Measurements from ENCODE around the gene H1-8. TPM values are rescaled to one million over a fixed set of nuclear protein-coding genes. Genes with fewer than 3 reads are reported as not detected.
A peak's percentile ranks its signal among the peaks of the same experiment; 100 is the strongest.

Gene H1-8
- total RNA-seq, 1 experiment from 2014 or later, result not detected

DNA sequence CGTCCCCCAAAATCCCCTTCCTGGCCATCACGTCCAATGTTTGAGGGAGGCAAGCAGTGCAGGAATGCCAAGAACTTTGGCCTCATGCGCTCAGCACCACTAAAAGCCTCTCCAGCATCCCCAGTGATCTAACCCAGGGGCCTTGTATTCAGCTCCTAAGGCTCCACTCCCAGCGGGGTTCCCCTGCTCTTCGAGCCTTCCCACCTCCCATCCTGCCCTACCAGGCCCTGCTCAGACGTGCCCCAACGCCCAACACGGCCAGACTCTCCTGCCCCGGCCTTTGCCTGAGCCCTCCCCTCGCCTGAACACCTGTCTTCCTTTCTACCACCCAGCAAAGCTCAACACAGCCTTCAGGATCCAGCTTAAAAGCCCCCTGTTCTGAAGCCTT is 33.0 kb downstream of the H1-8 start:
- H3K4me1 Mint-ChIP-seq, result peaks cover 17 to 20% of the 10 kb centered on the region in 2 experiments
- no peak overlapping the region for H3K18ac ChIP-seq (ENCODE audit: insufficient read length, low read depth, low read length)
- no peaks in the 10 kb centered on the region for H3K79me2 ChIP-seq (ENCODE audit: insufficient read depth, low read length)
- H3K23me2 ChIP-seq (ENCODE audit: insufficient read length, low read depth, low read length, poor library complexity, severe bottlenecking), result no peaks in the 10 kb centered on the region
- no peak overlapping the region for H2BK12ac ChIP-seq (ENCODE audit: insufficient read length, low read depth, low read length)
- H3K4me2 ChIP-seq (ENCODE audit: insufficient read depth, insufficient read length, low read length), result no peak overlapping the region
- no peak overlapping the region for H3K56ac ChIP-seq (ENCODE audit: insufficient read length, low read depth, low read length)
- no peak for DNase-seq
- TF ChIP-seq, protein P1, sequence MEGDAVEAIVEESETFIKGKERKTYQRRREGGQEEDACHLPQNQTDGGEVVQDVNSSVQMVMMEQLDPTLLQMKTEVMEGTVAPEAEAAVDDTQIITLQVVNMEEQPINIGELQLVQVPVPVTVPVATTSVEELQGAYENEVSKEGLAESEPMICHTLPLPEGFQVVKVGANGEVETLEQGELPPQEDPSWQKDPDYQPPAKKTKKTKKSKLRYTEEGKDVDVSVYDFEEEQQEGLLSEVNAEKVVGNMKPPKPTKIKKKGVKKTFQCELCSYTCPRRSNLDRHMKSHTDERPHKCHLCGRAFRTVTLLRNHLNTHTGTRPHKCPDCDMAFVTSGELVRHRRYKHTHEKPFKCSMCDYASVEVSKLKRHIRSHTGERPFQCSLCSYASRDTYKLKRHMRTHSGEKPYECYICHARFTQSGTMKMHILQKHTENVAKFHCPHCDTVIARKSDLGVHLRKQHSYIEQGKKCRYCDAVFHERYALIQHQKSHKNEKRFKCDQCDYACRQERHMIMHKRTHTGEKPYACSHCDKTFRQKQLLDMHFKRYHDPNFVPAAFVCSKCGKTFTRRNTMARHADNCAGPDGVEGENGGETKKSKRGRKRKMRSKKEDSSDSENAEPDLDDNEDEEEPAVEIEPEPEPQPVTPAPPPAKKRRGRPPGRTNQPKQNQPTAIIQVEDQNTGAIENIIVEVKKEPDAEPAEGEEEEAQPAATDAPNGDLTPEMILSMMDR (conservative IDR thresholded peaks at IDR 0.05), result no peak
- no peak overlapping the region for H4K5ac ChIP-seq (ENCODE audit: insufficient read length, low read depth, low read length)
- H3K9me3 ChIP-seq (ENCODE audit: control insufficient read depth, low read depth, low read length), result no peaks in the 10 kb centered on the region
- H2BK5ac ChIP-seq (ENCODE audit: insufficient read length, low read length), result no peak overlapping the region
- no CpG with 5 or more reads among the region's 10 CpGs for WGBS (ENCODE audit: extremely low coverage, insufficient read length, low lambda C conversion rate)
- H2BK15ac ChIP-seq (ENCODE audit: low read depth, low read length), result no peak overlapping the region
- H4K91ac ChIP-seq (ENCODE audit: insufficient read length, low read depth, low read length), result no peak overlapping the region
- no peak overlapping the region for H4K8ac ChIP-seq (replicated peaks; ENCODE audit: insufficient read length, low read depth, low read length)
- H2AFZ ChIP-seq (ENCODE audit: low read length), result no peak overlapping the region
- H3K4ac ChIP-seq (ENCODE audit: low read depth, low read length), result no peak overlapping the region
- H2AK5ac ChIP-seq (ENCODE audit: insufficient read length, low read length), result no peak overlapping the region
- no peaks in the 10 kb centered on the region for H4K20me1 ChIP-seq (ENCODE audit: control insufficient read depth, insufficient read depth, insufficient read length)
- H3K27ac Mint-ChIP-seq, result 0 out of 7 replicates have a peak overlapping the region, but pooled peaks of 1 of the 3 experiments have one; percentile 6
- H3K36me3 Mint-ChIP-seq (ENCODE audit: insufficient read depth in 1 of 3, low read depth in 3 of 3), result peaks cover 0 to 4% (median 2%) of the 10 kb centered on the region in 3 experiments; a peak in 1 of 7 replicates
- H3K79me1 ChIP-seq (ENCODE audit: insufficient read depth, low read depth, low read length, poor library complexity, severe bottlenecking), result no peaks in the 10 kb centered on the region
- H2BK120ac ChIP-seq (ENCODE audit: low read depth, low read length, poor library complexity, severe bottlenecking), result no peak overlapping the region
- H3K14ac ChIP-seq (ENCODE audit: insufficient read depth, low read length), result peak overlapping the region; percentile 50
- no peak overlapping the region for H3K23ac ChIP-seq (ENCODE audit: insufficient read length, low read depth, low read length)
- H3K27ac ChIP-seq (ENCODE audit: insufficient read length, low read depth, low read length), result no peak overlapping the region
- H2BK20ac ChIP-seq (ENCODE audit: low read depth, low read length, poor library complexity, severe bottlenecking), result no peak overlapping the region
- no peaks in the 10 kb centered on the region for H3K27me3 Mint-ChIP-seq (ENCODE audit: low read depth)
- no peaks in the 10 kb centered on the region for H3K27me3 ChIP-seq (ENCODE audit: insufficient read depth, low read length)
- no peaks in the 10 kb centered on the region for H3K9me3 Mint-ChIP-seq
- H3K9ac ChIP-seq (ENCODE audit: extremely low read depth, insufficient read length, low read length), result no peak overlapping the region
- no peak overlapping the region for H3K4me3 Mint-ChIP-seq
- no peak overlapping the region for H3T11ph ChIP-seq (ENCODE audit: low read length)
- H3K4me1 ChIP-seq (ENCODE audit: insufficient read depth, low read length), result no peaks in the 10 kb centered on the region

Measured in H9 (cell line).